Measurements from ENCODE around the gene MOSPD2.

DNA sequence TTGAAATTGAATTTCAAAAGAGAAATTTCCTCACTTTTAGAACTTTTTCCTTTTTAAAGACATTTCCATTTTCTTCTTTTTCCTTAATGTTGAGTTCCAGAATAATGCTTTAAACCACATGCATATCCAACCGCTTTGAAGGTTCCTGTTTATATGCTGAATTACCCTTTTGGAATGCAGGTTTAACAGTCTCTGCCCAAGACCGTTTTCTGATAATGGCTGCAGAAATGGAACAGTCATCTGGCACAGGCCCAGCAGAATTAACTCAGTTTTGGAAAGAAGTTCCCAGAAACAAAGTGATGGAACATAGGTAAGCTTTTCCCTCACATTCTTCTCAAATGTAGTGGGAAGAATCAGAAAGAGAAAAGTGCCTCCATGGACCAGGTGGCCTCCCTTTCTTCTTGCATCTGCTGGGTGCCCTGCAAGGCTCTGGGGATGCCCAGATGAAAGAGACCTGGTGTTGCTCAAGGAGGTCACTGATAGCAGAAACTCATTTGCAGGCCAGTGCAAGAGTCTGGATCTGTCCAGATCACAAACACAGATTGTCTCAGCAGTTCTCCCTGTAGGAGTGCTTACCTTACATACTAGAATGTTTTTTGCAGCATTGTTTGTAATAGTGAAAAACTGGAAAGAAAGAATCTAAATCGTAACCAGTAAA, 42.9 kb downstream of the MOSPD2 start:
- TF ChIP-seq TCF12 (IDR thresholded peaks at IDR 0.05; ENCODE audit: low read depth) (no peak), RAD21 (IDR thresholded peaks at IDR 0.05; ENCODE audit: low read depth) (no peak), CEBPB (IDR thresholded peaks at IDR 0.05) (no peak), YY1 (IDR thresholded peaks at IDR 0.05; ENCODE audit: low read depth) (no peak), CREB1 (IDR thresholded peaks at IDR 0.05; ENCODE audit: low read depth) (no peak)

Measured in Ishikawa (cell line).